ENCODE results near the gene SCFD1.

DNA sequence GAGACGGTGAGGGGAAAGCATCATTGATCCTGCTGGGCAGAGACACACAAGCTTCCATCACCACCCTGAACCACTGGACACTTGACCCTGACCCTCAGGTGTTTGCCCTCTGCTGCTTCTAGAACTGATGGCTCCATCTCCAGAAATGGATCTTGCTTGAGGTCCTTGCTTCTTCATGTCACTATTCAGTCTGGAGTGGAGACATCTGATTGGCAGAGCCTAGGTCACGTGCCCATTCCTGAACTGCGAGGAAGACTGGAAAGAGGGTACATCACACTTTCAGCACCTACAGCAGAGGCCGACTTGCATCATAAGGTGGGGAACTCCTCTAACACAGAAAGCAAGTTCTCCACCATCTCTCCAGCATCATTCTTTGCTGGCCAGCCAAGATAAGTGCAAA is 145.5 kb downstream of the SCFD1 start:
- TF ChIP-seq, protein P1, sequence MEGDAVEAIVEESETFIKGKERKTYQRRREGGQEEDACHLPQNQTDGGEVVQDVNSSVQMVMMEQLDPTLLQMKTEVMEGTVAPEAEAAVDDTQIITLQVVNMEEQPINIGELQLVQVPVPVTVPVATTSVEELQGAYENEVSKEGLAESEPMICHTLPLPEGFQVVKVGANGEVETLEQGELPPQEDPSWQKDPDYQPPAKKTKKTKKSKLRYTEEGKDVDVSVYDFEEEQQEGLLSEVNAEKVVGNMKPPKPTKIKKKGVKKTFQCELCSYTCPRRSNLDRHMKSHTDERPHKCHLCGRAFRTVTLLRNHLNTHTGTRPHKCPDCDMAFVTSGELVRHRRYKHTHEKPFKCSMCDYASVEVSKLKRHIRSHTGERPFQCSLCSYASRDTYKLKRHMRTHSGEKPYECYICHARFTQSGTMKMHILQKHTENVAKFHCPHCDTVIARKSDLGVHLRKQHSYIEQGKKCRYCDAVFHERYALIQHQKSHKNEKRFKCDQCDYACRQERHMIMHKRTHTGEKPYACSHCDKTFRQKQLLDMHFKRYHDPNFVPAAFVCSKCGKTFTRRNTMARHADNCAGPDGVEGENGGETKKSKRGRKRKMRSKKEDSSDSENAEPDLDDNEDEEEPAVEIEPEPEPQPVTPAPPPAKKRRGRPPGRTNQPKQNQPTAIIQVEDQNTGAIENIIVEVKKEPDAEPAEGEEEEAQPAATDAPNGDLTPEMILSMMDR (IDR thresholded peaks at IDR 0.05; ENCODE audit: low read length) = no peak
- TF ChIP-seq EZH2 (optimal IDR thresholded peaks at IDR 0.05; ENCODE audit: low read depth, low read length) (no peak), EZH2phosphoT487 (IDR thresholded peaks at IDR 0.05; ENCODE audit: low read length) (no peak)
